ENCODE results near the gene AGAP1.

Gene AGAP1

GRCh38 chr2:235630718-235631296 is 137.0 kb downstream of the AGAP1 start:
- DNase-seq (ENCODE audit: low read depth in 2 of 3, low spot score in 1 of 3), result no peak

- no peak for DNase-seq (ENCODE audit: low read depth in 2 of 3, low spot score in 1 of 3)
These were observed 140.8 kb downstream of the AGAP1 start for GRCh38 chr2:235634435-235635158.

DNA sequence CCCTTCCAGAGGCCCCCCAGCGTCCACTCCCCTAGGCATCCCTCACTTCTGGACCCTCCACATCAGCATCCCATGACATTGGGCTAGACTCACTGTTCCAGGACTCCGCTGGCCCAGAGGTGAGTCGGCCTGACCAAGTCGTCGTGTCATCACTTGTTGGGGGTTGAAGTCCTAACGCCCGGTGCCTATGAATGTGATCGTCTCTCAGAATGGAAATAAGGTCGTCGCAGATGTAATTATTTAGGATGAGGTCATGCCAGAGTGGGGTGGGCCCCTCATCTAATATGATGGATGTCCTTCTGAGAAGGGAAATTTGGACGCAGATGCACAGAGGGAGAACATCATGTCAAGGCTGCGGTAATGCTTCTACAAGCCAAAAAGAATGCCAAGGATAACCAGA is 142.7 kb downstream of the AGAP1 start:
- no peak for DNase-seq (ENCODE audit: low read depth in 2 of 3, low spot score in 1 of 3)

DNA sequence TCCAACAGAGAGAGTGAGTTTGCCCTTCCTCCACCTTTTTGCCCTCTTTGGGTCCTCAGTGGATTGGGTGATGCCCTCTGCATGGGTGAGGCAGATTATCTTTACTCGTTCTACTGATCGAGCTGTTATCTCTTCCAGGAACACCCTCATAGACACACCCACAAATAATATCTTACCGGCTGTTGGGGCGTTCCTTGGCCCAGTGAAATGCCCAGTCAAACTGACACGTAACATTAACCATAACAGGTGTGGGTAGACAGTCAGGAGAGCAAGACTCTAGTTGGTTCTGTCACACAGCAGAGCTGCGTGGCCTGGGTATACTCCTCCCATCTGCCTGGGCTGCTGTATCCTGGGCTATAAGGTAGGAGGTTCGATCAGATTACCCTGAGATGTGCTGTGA is 144.1 kb downstream of the AGAP1 start:
- no peak for DNase-seq (ENCODE audit: low read depth in 2 of 3, low spot score in 1 of 3)

GRCh38 chr2:235638541-235639427 is 144.9 kb downstream of the AGAP1 start:
- no peak for DNase-seq (ENCODE audit: low read depth in 2 of 3, low spot score in 1 of 3)

DNA sequence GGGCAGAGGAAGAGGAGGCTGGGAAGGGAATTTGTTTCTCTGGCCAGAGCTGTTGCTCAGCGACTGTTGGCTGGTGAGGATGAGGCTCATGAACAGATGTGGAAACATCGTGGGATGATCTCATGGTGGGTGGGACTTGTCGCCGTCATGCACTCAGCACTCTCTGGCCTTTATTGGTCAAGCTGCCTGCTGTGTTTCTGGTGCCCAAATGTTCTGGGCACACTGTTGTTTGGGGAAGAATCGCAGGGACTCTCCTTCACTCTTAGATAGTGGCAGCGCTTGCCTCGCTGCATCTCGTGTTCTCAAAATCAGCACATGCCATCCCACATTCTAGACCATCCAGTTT is 145.6 kb downstream of the AGAP1 start:
- no peak for DNase-seq (ENCODE audit: low read depth in 2 of 3, low spot score in 1 of 3)

- no peak for DNase-seq (ENCODE audit: low read depth in 2 of 3, low spot score in 1 of 3)
These were observed 146.0 kb downstream of the AGAP1 start for GRCh38 chr2:235639885-235640284.

- no peak for DNase-seq (ENCODE audit: low read depth in 2 of 3, low spot score in 1 of 3)
These were observed 146.5 kb downstream of the AGAP1 start for GRCh38 chr2:235640377-235640776.

DNA sequence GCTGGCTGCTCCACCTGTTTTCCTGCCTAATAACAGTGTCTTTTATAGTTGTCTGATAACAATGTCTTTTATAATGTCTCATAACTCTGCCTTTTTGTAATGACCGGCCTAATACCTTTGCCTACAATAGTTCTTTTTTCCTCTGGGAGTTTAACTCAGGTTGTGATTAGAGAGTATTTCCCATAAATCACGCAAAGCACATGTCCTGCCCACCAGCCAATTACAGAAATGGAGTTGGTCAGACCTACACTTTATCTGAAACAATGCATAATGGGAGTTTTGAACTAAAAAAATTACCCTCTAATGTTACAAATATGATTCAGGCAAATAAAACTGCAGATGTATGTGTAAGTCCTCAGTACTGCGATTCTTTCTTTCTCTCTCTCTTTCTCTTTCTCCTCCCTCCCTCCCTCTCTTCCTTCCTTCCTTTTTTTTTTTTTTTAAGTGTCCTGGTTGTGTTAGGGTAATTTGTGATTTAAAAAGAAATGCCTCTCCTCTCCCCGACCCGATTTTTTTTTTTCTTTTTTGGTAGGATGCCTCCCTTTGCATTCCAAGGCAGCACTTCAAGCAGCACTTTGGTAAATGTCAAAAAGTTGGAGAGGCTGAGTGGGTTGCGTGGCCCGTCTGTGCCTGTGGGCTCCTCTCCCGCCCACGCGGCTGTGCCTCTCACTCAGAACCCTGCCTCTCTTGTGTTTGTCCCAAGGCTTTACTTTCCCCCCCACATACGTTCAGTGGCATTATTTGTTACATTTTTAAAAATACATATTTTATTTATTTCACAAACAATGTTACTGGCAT is 147.3 kb downstream of the AGAP1 start:
- DNase-seq (ENCODE audit: low read depth in 2 of 3, low spot score in 1 of 3), result no peak

DNA sequence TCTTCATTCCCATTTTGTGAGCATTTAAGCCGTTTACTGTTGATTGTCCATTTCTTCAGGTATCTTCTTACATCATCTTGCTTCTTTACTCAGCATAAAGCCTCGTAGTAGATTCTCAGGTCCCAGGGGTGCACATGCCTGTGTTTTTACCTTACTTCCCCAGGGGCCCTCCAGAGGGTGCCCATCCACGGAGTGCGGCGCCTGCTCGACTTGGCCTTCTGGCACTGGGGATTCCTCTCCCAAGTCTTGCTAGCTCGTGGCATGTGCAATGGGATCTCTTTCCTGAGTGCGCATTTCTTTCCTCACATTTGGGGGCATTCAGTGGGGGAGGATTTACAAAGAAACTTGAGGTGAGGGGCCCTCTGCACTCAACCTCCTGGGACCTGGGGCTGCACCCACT is 148.1 kb downstream of the AGAP1 start:
- no peak for DNase-seq (ENCODE audit: low read depth in 2 of 3, low spot score in 1 of 3)

- DNase-seq (ENCODE audit: low read depth in 2 of 3, low spot score in 1 of 3), result no peak
These were observed 148.7 kb downstream of the AGAP1 start for GRCh38 chr2:235642446-235643098.

DNA sequence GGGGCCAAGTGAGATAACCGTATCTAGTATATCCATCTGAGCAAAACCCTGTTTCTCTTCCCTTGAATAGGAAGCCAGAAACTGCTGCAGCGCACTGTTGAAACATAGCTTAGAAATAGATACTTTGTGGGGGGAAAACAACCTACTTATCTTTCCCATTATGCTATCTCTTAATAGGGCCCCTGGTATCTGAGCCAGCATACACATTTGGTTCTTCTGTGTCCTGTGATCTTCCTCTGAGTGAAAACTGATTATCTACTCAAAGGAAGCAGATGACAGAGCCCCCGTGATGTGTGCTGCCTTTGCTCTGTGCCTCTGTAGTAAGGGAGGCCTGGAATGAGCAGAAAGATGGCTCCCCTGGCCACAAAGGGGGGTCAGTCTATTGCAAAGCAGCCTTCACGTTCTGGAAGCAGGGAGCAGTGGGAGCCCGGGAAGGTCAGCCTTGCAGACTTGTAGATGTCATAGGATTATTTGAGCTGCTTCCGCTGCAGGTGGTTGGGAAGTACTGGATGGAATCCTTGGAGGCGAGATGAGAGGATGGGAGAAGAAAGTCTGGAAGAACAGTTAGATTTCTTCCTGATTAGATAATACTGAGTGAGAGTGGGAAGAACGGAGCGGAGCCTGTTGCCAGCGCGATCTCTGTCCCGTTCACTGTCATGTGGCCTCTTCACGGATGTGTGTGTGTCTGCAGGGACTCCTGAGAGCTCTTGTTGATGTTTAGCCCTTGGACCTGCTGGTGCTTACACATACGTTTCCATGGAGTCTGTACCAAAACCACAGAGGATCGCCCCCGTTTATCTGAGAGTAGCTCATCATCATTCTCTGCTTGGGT is 150.1 kb downstream of the AGAP1 start:
- DNase-seq (ENCODE audit: low read depth in 2 of 3, low spot score in 1 of 3), result no peak

- no peak for DNase-seq (ENCODE audit: low read depth in 2 of 3, low spot score in 1 of 3)
These were observed 153.4 kb downstream of the AGAP1 start for GRCh38 chr2:235647264-235647663.

- DNase-seq (ENCODE audit: low read depth in 2 of 3, low spot score in 1 of 3), result no peak
These were observed 154.0 kb downstream of the AGAP1 start for GRCh38 chr2:235647877-235648276.

GRCh38 chr2:235649418-235649817 is 155.6 kb downstream of the AGAP1 start:
- DNase-seq (ENCODE audit: low read depth in 2 of 3, low spot score in 1 of 3), result no peak

DNA sequence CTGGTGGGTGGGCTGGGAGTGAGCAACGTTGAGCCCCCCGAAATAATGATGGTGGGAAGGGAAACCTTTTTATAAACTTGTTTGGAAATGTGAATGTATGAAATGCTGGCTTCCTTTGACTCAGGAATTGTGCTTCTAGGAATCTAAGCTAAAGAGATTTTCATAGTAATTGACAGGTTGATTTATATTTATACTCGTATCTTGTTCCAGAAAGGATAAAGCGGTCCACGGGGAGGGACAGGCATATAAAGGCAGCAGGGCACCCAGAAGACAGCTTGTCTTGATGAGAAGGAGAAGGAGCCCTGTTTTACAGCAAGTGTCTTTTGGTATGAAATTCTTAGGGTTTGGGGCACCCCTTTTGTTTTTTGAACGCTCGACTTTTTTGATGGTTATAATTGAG is 157.8 kb downstream of the AGAP1 start:
- no peak for DNase-seq (ENCODE audit: low read depth in 2 of 3, low spot score in 1 of 3)

GRCh38 chr2:235654103-235654813 is 160.4 kb downstream of the AGAP1 start:
- DNase-seq (ENCODE audit: low read depth in 2 of 3, low spot score in 1 of 3), result no peak

GRCh38 chr2:235658351-235659174 is 164.7 kb downstream of the AGAP1 start:
- no peak for DNase-seq (ENCODE audit: low read depth in 2 of 3, low spot score in 1 of 3)
